Activated T-cell treated with anti-CD3 and anti-CD28 coated beads, Interleukin-2, amount 50 U/mL, for 4 hours (primary cell): ENCODE data around the gene ANK3. TPM values are rescaled to one million over a fixed set of nuclear protein-coding genes. Genes with fewer than 3 reads are reported as not detected.

Experiments
- ATAC-seq, 2 donors: fragments of 200-7000 bp; cut with Tn5 transposase; one replicate each; pipeline ENCODE4 v1.10.0; 2021
- DNase-seq: peaks from one replicate; pipeline ENCODE4 v3.0.0-alpha.2; 2020
- H3K27me3 Mint-ChIP-seq: one replicate; pipeline ENCODE4 v1.8.0; 2021; ENCODE audit warnings: low read depth, mixed read lengths
- H3K36me3 Mint-ChIP-seq: one replicate; pipeline ENCODE4 v1.8.0; 2022; ENCODE audit warnings: mixed read lengths; ENCODE audit not compliant: insufficient read depth
- H3K4me1 Mint-ChIP-seq: one replicate; pipeline ENCODE4 v1.8.0; 2021; ENCODE audit warnings: low read depth, mixed read lengths
- H3K4me3 Mint-ChIP-seq: one replicate; pipeline ENCODE4 v1.8.0; 2021; ENCODE audit warnings: mild to moderate bottlenecking, moderate library complexity, mixed read lengths
- H3K9me3 Mint-ChIP-seq: one replicate; pipeline ENCODE4 v1.8.0; 2021; ENCODE audit warnings: mixed read lengths
- total RNA-seq, 3 donors: library from RNA; stranded (reverse); gene quantifications; one replicate each; pipeline ENCODE4 v1.2.1, GENCODE V29; 2021

The ANK3 gene
- total RNA-seq, 3 donors from 2014 or later = 21.4 to 41.1 (median 30.5) TPM

- ATAC-seq = no peak
- DNase-seq = no peak
- Mint-ChIP-seq H3K36me3 (no peaks in the 10 kb centered on the region), H3K4me1 (peaks cover 5% of the 10 kb centered on the region), H3K27me3 (no peaks in the 10 kb centered on the region), H3K4me3 (no peak overlapping the region), H3K9me3 (no peaks in the 10 kb centered on the region)
Observed at GRCh38 chr10:60353519-60354258, 36.0 kb downstream of the ANK3 start.

GRCh38 chr10:60352105-60352504 is 37.6 kb downstream of the ANK3 start:
- H3K27me3 Mint-ChIP-seq = no peaks in the 10 kb centered on the region
- no peaks in the 10 kb centered on the region for H3K36me3 Mint-ChIP-seq
- H3K4me1 Mint-ChIP-seq = peaks cover 5% of the 10 kb centered on the region
- H3K4me3 Mint-ChIP-seq = no peak overlapping the region
- no peaks in the 10 kb centered on the region for H3K9me3 Mint-ChIP-seq
- DNase-seq = no peak
- no peak for ATAC-seq

GRCh38 chr10:60351191-60351853 is 38.4 kb downstream of the ANK3 start:
- Mint-ChIP-seq H3K27me3 (no peaks in the 10 kb centered on the region), H3K4me1 (peaks cover 5% of the 10 kb centered on the region), H3K9me3 (no peaks in the 10 kb centered on the region), H3K4me3 (no peak overlapping the region), H3K36me3 (no peaks in the 10 kb centered on the region)
- ATAC-seq = no peak
- DNase-seq = no peak

- DNase-seq (no peak), ATAC-seq (no peak)
- H3K9me3 Mint-ChIP-seq = no peaks in the 10 kb centered on the region
- H3K4me1 Mint-ChIP-seq = peaks cover 5% of the 10 kb centered on the region
- H3K27me3 Mint-ChIP-seq = no peaks in the 10 kb centered on the region
- no peaks in the 10 kb centered on the region for H3K36me3 Mint-ChIP-seq
- no peak overlapping the region for H3K4me3 Mint-ChIP-seq
Observed at GRCh38 chr10:60350400-60350799, 39.3 kb downstream of the ANK3 start.

- no peak for ATAC-seq
- H3K4me1 Mint-ChIP-seq = peaks cover 5% of the 10 kb centered on the region
- no peaks in the 10 kb centered on the region for H3K27me3 Mint-ChIP-seq
- no peak overlapping the region for H3K4me3 Mint-ChIP-seq
- no peak for DNase-seq
- H3K9me3 Mint-ChIP-seq = no peaks in the 10 kb centered on the region
- no peaks in the 10 kb centered on the region for H3K36me3 Mint-ChIP-seq
Observed at GRCh38 chr10:60349426-60349825, 40.2 kb downstream of the ANK3 start.

- Mint-ChIP-seq H3K4me1 (peaks cover 5% of the 10 kb centered on the region), H3K36me3 (no peaks in the 10 kb centered on the region), H3K4me3 (no peak overlapping the region), H3K9me3 (no peaks in the 10 kb centered on the region), H3K27me3 (no peaks in the 10 kb centered on the region)
- DNase-seq = no peak
- ATAC-seq = no peak
Observed at GRCh38 chr10:60348982-60349381, 40.7 kb downstream of the ANK3 start.

GRCh38 chr10:60347270-60347669 is 42.4 kb downstream of the ANK3 start:
- Mint-ChIP-seq H3K27me3 (no peaks in the 10 kb centered on the region), H3K4me3 (no peak overlapping the region), H3K4me1 (peaks cover 5% of the 10 kb centered on the region), H3K36me3 (no peaks in the 10 kb centered on the region), H3K9me3 (no peaks in the 10 kb centered on the region)
- no peak for DNase-seq
- ATAC-seq = no peak

GRCh38 chr10:60346661-60347060 is 43.0 kb downstream of the ANK3 start:
- Mint-ChIP-seq H3K27me3 (no peaks in the 10 kb centered on the region), H3K9me3 (no peaks in the 10 kb centered on the region), H3K36me3 (no peaks in the 10 kb centered on the region), H3K4me3 (no peak overlapping the region), H3K4me1 (peaks cover 5% of the 10 kb centered on the region)
- ATAC-seq (no peak), DNase-seq (no peak)

GRCh38 chr10:60343254-60343653 is 46.4 kb downstream of the ANK3 start:
- Mint-ChIP-seq H3K9me3 (no peaks in the 10 kb centered on the region), H3K27me3 (no peaks in the 10 kb centered on the region), H3K4me3 (no peak overlapping the region), H3K36me3 (no peaks in the 10 kb centered on the region), H3K4me1 (peaks cover 3% of the 10 kb centered on the region)
- ATAC-seq (no peak), DNase-seq (no peak)

GRCh38 chr10:60341969-60342368 is 47.7 kb downstream of the ANK3 start:
- H3K9me3 Mint-ChIP-seq = no peaks in the 10 kb centered on the region
- ATAC-seq = no peak

GRCh38 chr10:60340973-60341372 is 48.7 kb downstream of the ANK3 start:
- peaks cover 3% of the 10 kb centered on the region for H3K4me1 Mint-ChIP-seq
- peak in 1 of 2 donors; percentile 28 for ATAC-seq
- no peaks in the 10 kb centered on the region for H3K9me3 Mint-ChIP-seq

More at GRCh38 chr10:60341969-60342368, 47.7 kb downstream of the ANK3 start:
- no peaks in the 10 kb centered on the region for H3K36me3 Mint-ChIP-seq
- DNase-seq = no peak
- peaks cover 3% of the 10 kb centered on the region for H3K4me1 Mint-ChIP-seq
- no peaks in the 10 kb centered on the region for H3K27me3 Mint-ChIP-seq
- H3K4me3 Mint-ChIP-seq = no peak overlapping the region

GRCh38 chr10:60339757-60340156 is 49.9 kb downstream of the ANK3 start:
- H3K36me3 Mint-ChIP-seq = no peaks in the 10 kb centered on the region
- no peaks in the 10 kb centered on the region for H3K9me3 Mint-ChIP-seq
- H3K4me3 Mint-ChIP-seq = no peak overlapping the region
- ATAC-seq = no peak
- DNase-seq = no peak
- peaks cover 3% of the 10 kb centered on the region for H3K4me1 Mint-ChIP-seq
- H3K27me3 Mint-ChIP-seq = no peaks in the 10 kb centered on the region

More at GRCh38 chr10:60340973-60341372, 48.7 kb downstream of the ANK3 start:
- H3K36me3 Mint-ChIP-seq = no peaks in the 10 kb centered on the region
- DNase-seq = no peak
- H3K4me3 Mint-ChIP-seq = no peak overlapping the region
- H3K27me3 Mint-ChIP-seq = no peaks in the 10 kb centered on the region

GRCh38 chr10:60338786-60339185 is 50.9 kb downstream of the ANK3 start:
- DNase-seq = no peak
- no peak for ATAC-seq
- Mint-ChIP-seq H3K4me1 (peaks cover 3% of the 10 kb centered on the region), H3K9me3 (no peaks in the 10 kb centered on the region), H3K4me3 (no peak overlapping the region), H3K36me3 (no peaks in the 10 kb centered on the region), H3K27me3 (no peaks in the 10 kb centered on the region)

- Mint-ChIP-seq H3K27me3 (no peaks in the 10 kb centered on the region), H3K9me3 (no peaks in the 10 kb centered on the region), H3K4me1 (peaks cover 3% of the 10 kb centered on the region), H3K4me3 (no peak overlapping the region), H3K36me3 (no peaks in the 10 kb centered on the region)
- ATAC-seq (no peak), DNase-seq (no peak)
Observed at GRCh38 chr10:60338002-60338564, 51.6 kb downstream of the ANK3 start.
